ENCODE measurements around the gene ZNF320. TPM values are rescaled to one million over a fixed set of nuclear protein-coding genes. Genes with fewer than 3 reads are reported as not detected.
"Not testable (repeated sequence)": the region's sequence is repeated elsewhere in the genome, so short reads cannot be mapped to it uniquely, and the experiment has no call there.

The ZNF320 gene
- total RNA-seq, 3 donors from 2014 or later: 9.7 to 31.9 (median 16.8) TPM

- TF ChIP-seq, protein P1, sequence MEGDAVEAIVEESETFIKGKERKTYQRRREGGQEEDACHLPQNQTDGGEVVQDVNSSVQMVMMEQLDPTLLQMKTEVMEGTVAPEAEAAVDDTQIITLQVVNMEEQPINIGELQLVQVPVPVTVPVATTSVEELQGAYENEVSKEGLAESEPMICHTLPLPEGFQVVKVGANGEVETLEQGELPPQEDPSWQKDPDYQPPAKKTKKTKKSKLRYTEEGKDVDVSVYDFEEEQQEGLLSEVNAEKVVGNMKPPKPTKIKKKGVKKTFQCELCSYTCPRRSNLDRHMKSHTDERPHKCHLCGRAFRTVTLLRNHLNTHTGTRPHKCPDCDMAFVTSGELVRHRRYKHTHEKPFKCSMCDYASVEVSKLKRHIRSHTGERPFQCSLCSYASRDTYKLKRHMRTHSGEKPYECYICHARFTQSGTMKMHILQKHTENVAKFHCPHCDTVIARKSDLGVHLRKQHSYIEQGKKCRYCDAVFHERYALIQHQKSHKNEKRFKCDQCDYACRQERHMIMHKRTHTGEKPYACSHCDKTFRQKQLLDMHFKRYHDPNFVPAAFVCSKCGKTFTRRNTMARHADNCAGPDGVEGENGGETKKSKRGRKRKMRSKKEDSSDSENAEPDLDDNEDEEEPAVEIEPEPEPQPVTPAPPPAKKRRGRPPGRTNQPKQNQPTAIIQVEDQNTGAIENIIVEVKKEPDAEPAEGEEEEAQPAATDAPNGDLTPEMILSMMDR (IDR thresholded peaks at IDR 0.05): no peak
- Histone ChIP-seq H3K4me1 (ENCODE audit: low read depth) (no peaks in the 10 kb centered on the region), H3K9me3 (peaks cover 98% of the 10 kb centered on the region), H3K4me3 (no peak overlapping the region), H3K36me3 (ENCODE audit: low read depth) (peaks cover 34% of the 10 kb centered on the region)
- no peak for ATAC-seq
- intact Hi-C loops (cut with DNase I, micrococcal nuclease): no loop called here
- DNase-seq: no peak
These were observed 16.5 kb downstream of the ZNF320 start for GRCh38 chr19:52880895-52881389.

DNA sequence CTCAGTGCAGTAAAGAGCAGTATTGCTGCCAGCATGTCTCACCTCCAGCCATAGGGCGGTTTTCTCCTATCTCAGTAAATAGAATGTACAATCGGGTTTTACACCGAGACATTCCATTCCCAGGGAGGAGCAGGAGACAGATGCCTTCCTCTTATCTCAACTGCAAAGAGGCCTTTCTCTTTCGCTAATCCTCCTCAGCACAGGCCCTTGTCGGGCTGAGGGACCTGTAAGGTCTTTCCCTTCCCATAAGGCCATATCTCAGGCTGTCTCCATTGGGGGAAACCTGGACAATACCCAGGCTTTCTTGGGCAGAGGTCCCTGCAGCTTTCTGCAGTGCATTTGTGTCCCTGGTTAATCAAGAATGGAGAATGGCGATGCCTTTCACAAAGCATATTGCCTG is 24.4 kb downstream of the ZNF320 start:
- DNase-seq; H3K36me3 ChIP-seq (ENCODE audit: low read depth); intact Hi-C loops (cut with DNase I, micrococcal nuclease); H3K4me1 ChIP-seq (ENCODE audit: low read depth); ATAC-seq; H3K4me3 ChIP-seq: not testable (repeated sequence)
- peaks cover 21% of the 10 kb centered on the region for H3K9me3 ChIP-seq

GRCh38 chr19:52871466-52871865 is 26.0 kb downstream of the ZNF320 start:
- Histone ChIP-seq H3K9me3 (peaks cover 6% of the 10 kb centered on the region), H3K36me3 (ENCODE audit: low read depth) (no peaks in the 10 kb centered on the region), H3K4me3 (no peak overlapping the region), H3K4me1 (ENCODE audit: low read depth) (no peaks in the 10 kb centered on the region)
- intact Hi-C loops (cut with DNase I, micrococcal nuclease): no loop called here
- ATAC-seq (no peak), DNase-seq (no peak)
- TF ChIP-seq, protein P1 (IDR thresholded peaks at IDR 0.05): no peak

GRCh38 chr19:52868031-52868430 is 29.4 kb downstream of the ZNF320 start:
- DNase-seq; H3K4me1 ChIP-seq (ENCODE audit: low read depth); intact Hi-C loops (cut with DNase I, micrococcal nuclease); H3K9me3 ChIP-seq; H3K36me3 ChIP-seq (ENCODE audit: low read depth); ATAC-seq; H3K4me3 ChIP-seq: not testable (repeated sequence)

GRCh38 chr19:52857378-52858191 is 39.9 kb downstream of the ZNF320 start, which contains the start of gene ZNF468:
TSS of gene ZNF468 (minus strand) at chr19:52857619. CDS start at chr19:52854272, 3,347 bp downstream.
- H3K4me3 ChIP-seq: peak within 1 kb of the TSS; percentile 36
- H3K36me3 ChIP-seq (ENCODE audit: low read depth); intact Hi-C loops (cut with DNase I, micrococcal nuclease); H3K4me1 ChIP-seq (ENCODE audit: low read depth); H3K9me3 ChIP-seq: not testable (repeated sequence)
- peak; percentile 81 to 91 (median 84) for DNase-seq
- ATAC-seq: peak; percentile 100

- intact Hi-C loops (cut with DNase I, micrococcal nuclease); H3K9me3 ChIP-seq; H3K4me1 ChIP-seq (ENCODE audit: low read depth); H3K36me3 ChIP-seq (ENCODE audit: low read depth): not testable (repeated sequence)
- peak overlapping the region; percentile 36 for H3K4me3 ChIP-seq
- DNase-seq (peak in 1 of 3 donors; percentile 26), ATAC-seq (peak; percentile 52)
These were observed 40.7 kb downstream of the ZNF320 start for GRCh38 chr19:52856540-52857377.

Other genes with a start within 250 kb of the ZNF320 start
- gene ZNF611, start 162.6 kb downstream of the ZNF320 start, total RNA-seq: 10 to 100 TPM; 14.1 to 20.7 (median 16.0) TPM
- 10 to 100 TPM in 2 of 3 donors, 1 to 10 TPM in 1; 9.7 to 26.2 (median 14.6) TPM for gene ZNF600, start 110.8 kb downstream of the ZNF320 start, total RNA-seq
- 10 to 100 TPM; 16.9 to 20.1 (median 17.3) TPM for gene ZNF28, start 76.0 kb downstream of the ZNF320 start, total RNA-seq
- 10 to 100 TPM; 19.5 to 33.2 (median 30.7) TPM for gene ZNF468, start 40.0 kb downstream of the ZNF320 start, total RNA-seq
- gene ZNF888, start 25.8 kb upstream of the ZNF320 start, total RNA-seq: 10 to 100 TPM in 2 of 3 donors, 1 to 10 TPM in 1; 9.8 to 20.5 (median 16.7) TPM
- 10 to 100 TPM; 14.8 to 16.0 (median 15.1) TPM for gene ZNF816, start 65.2 kb upstream of the ZNF320 start, total RNA-seq
- not detected for gene ERVV-1, start 116.3 kb upstream of the ZNF320 start, total RNA-seq
- gene ERVV-2, start 147.1 kb upstream of the ZNF320 start, total RNA-seq: not detected
- gene ZNF160, start 205.8 kb upstream of the ZNF320 start, total RNA-seq: 10 to 100 TPM; 19.9 to 28.6 (median 28.0) TPM
- 10 to 100 TPM in 1 of 3 donors, 1 to 10 TPM in 2; 5.3 to 14.0 (median 6.6) TPM for gene ZNF415, start 235.3 kb upstream of the ZNF320 start, total RNA-seq